ENCODE measurements around the gene NSD1. TPM values are rescaled to one million over a fixed set of nuclear protein-coding genes. Genes with fewer than 3 reads are reported as not detected.

NSD1 gene
- total RNA-seq, 1 experiment from 2014 or later: 58.8 TPM

DNA sequence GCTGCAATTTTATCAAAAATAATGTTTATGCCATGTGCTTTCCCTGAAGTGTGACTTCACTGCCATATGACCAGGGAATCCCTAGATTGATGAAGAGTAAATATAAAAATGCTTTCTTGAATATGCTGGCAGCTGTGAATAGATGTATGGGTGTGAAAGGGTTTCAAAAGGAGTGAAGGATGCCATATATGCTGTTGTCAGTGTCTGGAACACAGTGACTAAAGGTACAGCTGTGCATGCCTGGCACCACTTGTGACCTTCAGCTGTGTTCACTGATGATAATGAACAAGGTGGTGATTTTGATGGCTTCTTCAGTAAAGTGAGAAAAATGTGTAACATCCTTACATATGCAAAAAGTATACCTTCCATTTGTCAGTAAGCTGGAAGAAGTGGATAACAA lies 100.2 kb downstream of the NSD1 start:
- ATAC-seq: no peak
- ChIA-PET CTCF (no interaction called here), POLR2A (no interaction called here)

More for the DNA sequence above, 100.2 kb downstream of the NSD1 start:
- intact Hi-C loops (cut with micrococcal nuclease): no loop called here
- no peak for DNase-seq (ENCODE audit: low read depth, low spot score)
- peaks cover 35% of the 10 kb centered on the region for H3K79me2 ChIP-seq (ENCODE audit: insufficient read depth, low read length)
- H3K9me3 ChIP-seq (ENCODE audit: control insufficient read depth in 1 of 2, insufficient read depth in 1 of 2, low read depth in 1 of 2, low read length in 2 of 2): no peaks in the 10 kb centered on the region
- no peak overlapping the region for H2AFZ ChIP-seq (ENCODE audit: low read depth, low read length, poor library complexity, severe bottlenecking)
- H3K4me3 ChIP-seq (replicated peaks in 1 of 2; ENCODE audit: low read depth in 1 of 2, low read length in 2 of 2): no peak overlapping the region
- H3K36me3 ChIP-seq (ENCODE audit: control insufficient read depth in 1 of 2, insufficient read depth in 2 of 2, low read length in 2 of 2): peaks cover 5 to 14% of the 10 kb centered on the region in 2 experiments; a peak in 3 of 4 replicates
- peaks cover 9 to 20% of the 10 kb centered on the region in 2 experiments for H3K4me1 ChIP-seq (ENCODE audit: control insufficient read depth in 1 of 2, insufficient read depth in 2 of 2, low read length in 2 of 2)
- TF ChIP-seq, protein P1, sequence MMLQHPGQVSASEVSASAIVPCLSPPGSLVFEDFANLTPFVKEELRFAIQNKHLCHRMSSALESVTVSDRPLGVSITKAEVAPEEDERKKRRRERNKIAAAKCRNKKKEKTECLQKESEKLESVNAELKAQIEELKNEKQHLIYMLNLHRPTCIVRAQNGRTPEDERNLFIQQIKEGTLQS (IDR thresholded peaks at IDR 0.05): no peak
- TF ChIP-seq CBX3 (IDR thresholded peaks at IDR 0.05; ENCODE audit: low read depth) (no peak), ZNF274 (IDR thresholded peaks at IDR 0.05; ENCODE audit: low read depth, low read length) (no peak), ZFX (IDR thresholded peaks at IDR 0.05) (no peak), ELF1 (IDR thresholded peaks at IDR 0.05; ENCODE audit: borderline replicate concordance, low read depth) (no peak), EGR1 (IDR thresholded peaks at IDR 0.05; ENCODE audit: low read depth) (no peak)
- TF ChIP-seq, protein P2, sequence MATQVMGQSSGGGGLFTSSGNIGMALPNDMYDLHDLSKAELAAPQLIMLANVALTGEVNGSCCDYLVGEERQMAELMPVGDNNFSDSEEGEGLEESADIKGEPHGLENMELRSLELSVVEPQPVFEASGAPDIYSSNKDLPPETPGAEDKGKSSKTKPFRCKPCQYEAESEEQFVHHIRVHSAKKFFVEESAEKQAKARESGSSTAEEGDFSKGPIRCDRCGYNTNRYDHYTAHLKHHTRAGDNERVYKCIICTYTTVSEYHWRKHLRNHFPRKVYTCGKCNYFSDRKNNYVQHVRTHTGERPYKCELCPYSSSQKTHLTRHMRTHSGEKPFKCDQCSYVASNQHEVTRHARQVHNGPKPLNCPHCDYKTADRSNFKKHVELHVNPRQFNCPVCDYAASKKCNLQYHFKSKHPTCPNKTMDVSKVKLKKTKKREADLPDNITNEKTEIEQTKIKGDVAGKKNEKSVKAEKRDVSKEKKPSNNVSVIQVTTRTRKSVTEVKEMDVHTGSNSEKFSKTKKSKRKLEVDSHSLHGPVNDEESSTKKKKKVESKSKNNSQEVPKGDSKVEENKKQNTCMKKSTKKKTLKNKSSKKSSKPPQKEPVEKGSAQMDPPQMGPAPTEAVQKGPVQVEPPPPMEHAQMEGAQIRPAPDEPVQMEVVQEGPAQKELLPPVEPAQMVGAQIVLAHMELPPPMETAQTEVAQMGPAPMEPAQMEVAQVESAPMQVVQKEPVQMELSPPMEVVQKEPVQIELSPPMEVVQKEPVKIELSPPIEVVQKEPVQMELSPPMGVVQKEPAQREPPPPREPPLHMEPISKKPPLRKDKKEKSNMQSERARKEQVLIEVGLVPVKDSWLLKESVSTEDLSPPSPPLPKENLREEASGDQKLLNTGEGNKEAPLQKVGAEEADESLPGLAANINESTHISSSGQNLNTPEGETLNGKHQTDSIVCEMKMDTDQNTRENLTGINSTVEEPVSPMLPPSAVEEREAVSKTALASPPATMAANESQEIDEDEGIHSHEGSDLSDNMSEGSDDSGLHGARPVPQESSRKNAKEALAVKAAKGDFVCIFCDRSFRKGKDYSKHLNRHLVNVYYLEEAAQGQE (IDR thresholded peaks at IDR 0.05; ENCODE audit: low read depth): no peak
- RAD21 ChIA-PET (ENCODE audit: low non-redundant PET in 1 of 2, low total read pairs in 2 of 2, uncharacterized antibody in 2 of 2, unreplicated experiment in 2 of 2): interaction anchor here in 1 of 2 experiments (0.7 kb wide), 1 partner anchor 18 kb away, joined by 3 read pairs; no protein-coding TSS in a partner anchor
- peaks cover 9% of the 10 kb centered on the region; the same call in 1 of the 2 replicates for H4K20me1 ChIP-seq (ENCODE audit: insufficient read depth)
- no peak overlapping the region for H3K9ac ChIP-seq (ENCODE audit: low read length)
- no peak overlapping the region for H3K4me2 ChIP-seq (ENCODE audit: low read length)
- BruUV-seq (replicated peaks): no TSS peak
- H3K9me2 ChIP-seq (ENCODE audit: insufficient read depth): no peaks in the 10 kb centered on the region
- H3K27me3 ChIP-seq (ENCODE audit: insufficient read depth, low read length): no peaks in the 10 kb centered on the region
- no peak overlapping the region for H3K27ac ChIP-seq (ENCODE audit: low read depth, low read length)

Data from HCT116 (cell line).